ENCODE measurements around the gene CRYGN.

Gene CRYGN

DNA sequence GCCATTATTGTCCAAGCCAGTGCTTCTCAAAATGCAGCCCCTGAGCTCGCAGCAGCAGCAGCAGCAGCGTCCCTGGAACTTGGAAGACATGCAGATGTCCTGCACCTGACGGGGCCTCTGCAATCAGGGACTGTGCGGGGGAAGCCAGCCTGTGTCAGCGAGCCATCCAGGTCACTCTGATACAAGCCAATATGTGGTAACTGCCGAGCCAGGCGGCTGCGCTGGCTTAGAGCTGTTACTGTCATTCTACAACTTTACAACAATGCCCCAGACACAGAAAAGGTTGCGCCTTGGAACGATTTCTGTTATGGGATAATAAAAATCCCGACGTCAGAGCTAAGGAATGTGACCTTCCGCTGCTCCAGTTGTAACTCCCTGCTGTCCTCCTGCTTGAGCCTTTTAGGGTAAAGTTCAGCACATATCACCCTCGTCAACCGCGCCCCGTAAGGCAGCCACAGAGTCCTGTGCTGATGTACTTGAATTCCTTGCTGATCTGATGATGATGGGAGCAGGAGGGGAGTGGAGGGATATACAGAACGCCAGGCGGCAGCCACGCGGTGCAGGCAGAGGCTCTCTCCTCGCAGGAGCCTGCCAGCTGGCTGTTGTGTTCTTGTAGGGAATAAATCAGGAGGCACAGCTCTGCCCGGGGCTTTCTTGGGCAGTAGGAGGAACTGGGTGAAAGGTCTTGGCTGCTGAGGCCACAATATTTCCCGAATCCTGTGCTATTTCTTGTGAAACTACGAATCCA, 20.0 kb upstream of the CRYGN start:
- DNase-seq, result no peak

- DNase-seq, result no peak
These were observed 17.6 kb upstream of the CRYGN start for GRCh38 chr7:151457534-151457933.

DNA sequence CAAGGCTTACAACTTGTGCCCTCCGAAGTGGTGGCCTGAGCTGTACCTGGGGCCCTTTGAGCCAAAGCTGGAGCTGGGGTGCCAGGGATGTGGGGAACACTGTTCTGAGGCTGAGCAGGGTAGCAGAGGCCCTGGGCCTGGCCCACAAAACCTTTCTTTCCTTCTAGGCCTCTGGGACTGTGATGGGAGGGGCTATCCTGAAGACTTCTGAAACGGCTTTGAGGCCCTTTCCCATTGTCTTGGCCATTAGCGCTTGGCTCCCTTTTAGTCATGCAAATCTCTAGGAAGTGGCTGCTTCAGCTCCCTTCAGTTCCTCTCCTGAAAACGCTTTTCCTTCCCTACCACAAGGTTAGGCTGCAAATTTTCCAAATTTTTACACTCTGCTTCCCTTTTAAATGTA, 16.8 kb upstream of the CRYGN start:
- DNase-seq, result no peak

- DNase-seq, result no peak
These were observed 16.3 kb upstream of the CRYGN start for GRCh38 chr7:151456276-151456675.

GRCh38 chr7:151455690-151456089, 15.7 kb upstream of the CRYGN start:
- DNase-seq, result no peak

DNA sequence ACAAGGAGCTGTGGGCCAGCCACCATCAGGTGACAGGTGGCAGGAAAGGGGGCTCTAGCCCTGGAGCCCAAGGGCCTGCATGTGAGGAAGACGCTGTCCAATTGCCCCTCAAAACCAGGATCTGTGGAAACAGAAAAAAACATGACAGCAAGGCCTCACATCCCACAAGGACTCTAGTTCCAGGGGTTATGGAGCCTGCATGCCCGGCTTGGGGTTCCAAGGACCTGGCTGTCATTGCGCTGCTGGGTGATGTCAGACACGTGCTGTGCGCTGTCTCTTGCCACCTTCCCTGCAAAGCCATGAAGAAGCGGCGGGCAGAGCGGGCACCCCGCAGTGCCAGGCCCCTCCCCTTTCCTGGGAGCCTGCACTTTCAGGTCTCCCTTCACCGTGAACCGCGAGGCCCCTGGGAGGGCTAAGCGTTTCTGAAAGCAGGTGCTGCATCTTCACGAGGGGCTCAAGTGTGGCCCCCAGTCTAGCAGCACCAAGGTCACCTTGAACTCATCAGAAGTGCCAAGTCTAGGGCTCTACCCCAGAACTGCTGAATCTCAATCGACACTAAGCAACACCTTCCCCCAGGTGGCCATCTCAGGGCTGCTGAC, 15.1 kb upstream of the CRYGN start:
- DNase-seq, result no peak

DNA sequence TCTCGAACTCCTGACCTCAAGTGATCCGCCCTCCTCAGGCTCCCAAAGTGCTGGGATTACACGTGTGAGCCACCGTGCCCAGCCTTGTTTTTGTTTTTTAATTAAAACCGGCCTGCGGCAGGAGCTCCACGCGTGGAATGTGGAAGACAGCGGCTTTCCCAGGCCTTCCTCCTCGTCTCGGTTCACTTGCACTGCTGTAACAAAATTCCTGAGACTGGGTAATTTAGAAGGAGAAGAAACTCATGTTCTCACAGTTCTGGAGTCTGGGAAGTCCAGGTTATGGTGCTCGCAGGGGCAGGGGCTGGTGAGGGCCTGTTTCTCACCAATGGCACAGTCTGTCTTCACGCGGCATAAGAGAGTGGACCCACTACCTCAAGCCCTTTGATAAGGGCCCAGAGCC, 14.4 kb upstream of the CRYGN start:
- no peak for DNase-seq

- DNase-seq, result no peak
These were observed 13.4 kb upstream of the CRYGN start for GRCh38 chr7:151453326-151453791.

DNA sequence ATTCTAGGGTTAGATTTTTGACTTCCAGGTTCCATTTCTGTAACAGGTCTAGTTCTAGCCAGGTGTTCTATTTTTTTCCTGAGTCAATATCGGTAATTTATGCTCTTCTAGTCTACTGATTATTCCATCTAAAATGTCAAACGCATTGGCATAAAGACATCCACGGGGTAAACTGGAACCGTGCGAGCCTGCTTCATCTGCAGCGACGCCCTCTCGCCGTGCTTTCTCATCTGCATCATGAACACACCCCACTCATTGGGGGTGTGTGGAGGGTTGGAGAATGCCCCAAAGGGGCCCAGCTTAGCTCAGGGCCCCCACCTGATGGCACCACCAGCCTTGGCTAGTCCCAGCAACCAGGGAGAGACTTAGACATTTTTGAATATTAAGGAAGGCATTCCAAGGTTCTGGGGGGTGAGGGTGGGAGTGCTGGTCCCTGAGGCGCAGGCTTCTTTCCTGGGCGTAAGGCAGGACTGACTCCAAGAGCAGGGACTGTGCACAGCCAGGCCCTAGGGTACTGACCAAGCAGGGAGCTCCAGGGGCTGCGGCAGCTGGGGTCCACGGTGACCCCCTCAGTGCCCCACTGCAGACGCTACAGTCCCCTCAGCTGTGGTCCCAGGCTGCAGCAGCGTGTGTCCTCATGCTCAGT, 12.9 kb upstream of the CRYGN start:
- DNase-seq, result no peak

- no peak for DNase-seq
These were observed 12.0 kb upstream of the CRYGN start for GRCh38 chr7:151451626-151452571.

DNA sequence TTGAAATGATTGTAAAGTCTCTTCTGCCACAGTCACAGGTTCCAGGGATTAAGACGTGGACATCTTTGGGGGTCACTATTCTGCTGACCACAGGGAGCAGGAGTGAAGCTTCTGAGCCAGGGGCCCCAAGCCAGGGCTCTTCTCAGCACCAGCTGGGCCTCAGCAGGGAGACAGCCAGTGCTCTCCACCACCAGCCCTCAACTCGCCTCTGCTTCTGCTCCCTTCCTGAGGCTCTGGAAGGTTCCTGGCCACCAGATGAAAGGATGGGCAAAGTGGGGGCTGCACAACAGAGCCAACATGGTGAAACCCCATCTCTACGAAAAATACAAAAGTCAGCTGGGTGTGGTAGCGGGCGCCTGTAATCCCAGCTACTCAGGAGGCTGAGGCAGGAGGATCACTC, 11.2 kb upstream of the CRYGN start:
- DNase-seq, result no peak

GRCh38 chr7:151449990-151450389, 10.0 kb upstream of the CRYGN start:
- DNase-seq, result no peak

GRCh38 chr7:151448261-151449252, 8.6 kb upstream of the CRYGN start:
- no peak for DNase-seq

- DNase-seq, result no peak
These were observed 7.9 kb upstream of the CRYGN start for GRCh38 chr7:151447901-151448260.

DNA sequence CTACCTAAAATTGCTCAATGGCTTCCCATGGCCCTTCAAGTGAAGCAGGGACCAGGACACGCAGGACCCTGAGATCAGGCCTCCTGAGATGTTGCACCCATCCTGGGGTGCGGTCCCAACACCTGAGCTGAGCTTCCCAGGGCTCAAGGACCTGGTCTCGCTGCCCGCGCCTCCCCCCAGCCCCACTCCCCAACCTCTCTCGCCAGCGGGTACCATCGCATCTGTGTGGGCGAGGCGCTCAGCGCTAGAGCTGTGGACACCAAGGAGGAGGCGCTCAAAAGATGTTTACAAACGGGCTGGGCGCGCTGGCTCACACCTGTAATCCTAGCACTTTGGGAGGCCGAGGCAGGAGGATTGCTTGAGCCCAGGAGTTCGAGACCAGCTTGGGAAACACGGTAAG, 7.4 kb upstream of the CRYGN start:
- DNase-seq, result no peak

DNA sequence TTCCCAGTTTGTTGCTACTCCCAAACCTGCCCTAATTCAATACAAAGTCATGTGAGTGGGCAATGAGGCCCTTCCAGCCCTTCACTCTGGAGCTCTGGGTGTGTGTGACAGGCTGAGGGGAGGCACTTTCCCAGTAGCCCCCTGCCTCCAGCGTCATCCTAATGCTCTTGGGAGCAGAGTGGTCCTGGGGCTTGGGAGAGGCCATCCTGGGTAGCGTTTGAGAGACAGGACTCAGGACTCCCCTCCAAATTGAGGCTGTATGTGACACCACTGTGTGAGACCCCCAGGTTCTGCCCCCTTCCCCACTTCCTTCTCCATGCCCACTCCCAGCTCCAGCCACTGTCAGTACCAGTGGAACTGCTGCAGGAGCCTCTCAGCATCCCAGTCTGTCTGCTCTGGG, 6.5 kb upstream of the CRYGN start:
- no peak for DNase-seq

GRCh38 chr7:151444632-151445031, 4.7 kb upstream of the CRYGN start:
- DNase-seq, result no peak

DNA sequence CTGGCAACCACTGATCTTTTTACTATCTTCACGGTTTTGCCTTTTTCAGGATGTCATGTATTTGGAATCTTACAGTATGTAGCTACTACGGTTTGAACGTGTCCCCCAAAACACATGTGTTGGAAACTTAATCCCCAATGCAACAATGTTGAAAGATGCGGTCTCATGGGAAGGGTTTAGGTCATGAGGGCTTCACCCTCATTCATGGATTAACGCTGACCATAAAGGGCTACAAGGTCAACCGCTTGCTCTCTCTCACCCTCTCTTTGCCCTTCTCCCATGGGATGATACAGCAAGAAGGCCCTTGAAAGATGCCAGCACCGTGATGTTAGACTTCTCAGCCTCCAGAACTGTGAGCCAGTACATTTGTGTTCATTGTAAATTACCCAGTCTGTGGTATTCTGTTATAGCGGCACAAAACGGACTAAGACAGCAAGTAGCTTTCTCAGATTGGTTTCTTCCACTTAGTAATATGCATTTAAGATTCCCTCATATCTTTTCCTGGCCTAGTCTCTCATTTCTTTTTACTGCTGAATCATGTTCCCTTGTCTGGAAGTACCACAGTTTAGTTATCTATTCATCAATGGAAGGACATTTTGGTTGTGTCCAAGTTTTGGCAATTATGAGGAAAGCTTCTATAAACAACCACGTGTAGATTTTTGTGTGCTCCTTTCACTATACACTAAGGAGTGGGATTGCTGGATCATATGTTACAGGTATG, 3.0 kb upstream of the CRYGN start:
- no peak for DNase-seq

- DNase-seq, result no peak
These were observed 981 bp upstream of the CRYGN start for GRCh38 chr7:151440799-151441445.

DNA sequence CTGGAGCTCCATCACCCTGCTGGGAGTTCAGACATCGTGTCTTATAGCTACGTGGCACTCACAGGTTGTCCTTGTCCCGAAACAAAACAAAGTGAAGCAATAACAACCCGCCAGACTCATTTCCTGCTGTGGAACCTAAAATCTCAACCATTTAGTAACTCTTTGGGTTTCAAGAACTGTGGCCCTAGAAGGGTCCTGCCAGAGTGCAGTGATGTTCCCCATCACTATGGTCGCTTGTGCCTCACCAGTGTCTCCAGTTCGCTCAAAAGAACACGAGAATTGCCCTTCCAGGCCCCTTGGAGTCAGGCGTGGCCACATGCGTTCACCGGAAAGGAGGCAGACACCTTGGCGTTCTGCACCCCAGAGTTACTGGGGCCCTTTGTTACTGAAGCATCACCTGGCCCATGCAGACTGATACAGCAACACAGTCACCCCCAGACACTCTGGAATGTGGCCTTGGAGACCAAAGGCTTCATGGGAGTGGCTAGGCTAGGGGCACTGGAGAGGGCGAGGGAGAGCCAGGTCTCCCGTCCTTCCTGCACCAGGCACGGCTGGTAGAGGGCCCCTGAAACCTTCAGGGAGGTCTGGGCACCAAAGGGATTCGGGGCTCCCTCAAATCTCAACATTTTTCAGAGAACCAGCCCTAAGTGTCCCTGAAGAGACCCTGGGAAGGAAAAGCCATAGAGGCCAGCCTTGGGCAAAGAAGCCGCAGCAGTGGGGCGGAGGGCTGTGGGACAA, 908 bp downstream of the CRYGN start:
- DNase-seq, result no peak

All from NCI-H1417 treated with DMSO at 0.1 percent for 48 hours (cell line).